ENCODE measurements around the gene DENND4C. TPM values are rescaled to one million over a fixed set of nuclear protein-coding genes. Genes with fewer than 3 reads are reported as not detected.

Gene DENND4C
- total RNA-seq, 1 experiment from 2014 or later = 40.1 TPM

GRCh38 chr9:19269582-19269981 is 39.1 kb downstream of the DENND4C start:
- no peak overlapping the region for H3K4me3 Mint-ChIP-seq (ENCODE audit: unreplicated experiment)
- intact Hi-C loops (cut with micrococcal nuclease; ENCODE audit: unreplicated experiment) = loop anchor here (5.0 kb wide), 1 partner anchor 67 kb away; no protein-coding TSS in a partner anchor
- no peak overlapping the region for H3K4me3 ChIP-seq (ENCODE audit: low read depth, low read length)
- ChIA-PET CTCF (no interaction called here), POLR2A (no interaction called here)
- H3K27me3 Mint-ChIP-seq (ENCODE audit: insufficient read depth, unreplicated experiment) = no peaks in the 10 kb centered on the region
- no peak for DNase-seq
- H3K4me1 ChIP-seq = no peaks in the 10 kb centered on the region; the same call in 1 of the 2 replicates
- peaks cover 22% of the 10 kb centered on the region for H3K36me3 Mint-ChIP-seq (ENCODE audit: insufficient read depth, unreplicated experiment)
- no peaks in the 10 kb centered on the region for H3K27me3 ChIP-seq (replicated peaks; ENCODE audit: control insufficient read depth, insufficient read depth, low read length)
- no peaks in the 10 kb centered on the region; the same call in 1 of the 2 replicates for H3K9me3 ChIP-seq
- no peaks in the 10 kb centered on the region for H3K36me3 ChIP-seq (ENCODE audit: control insufficient read depth, insufficient read depth, low read length)
- H3K27ac Mint-ChIP-seq (ENCODE audit: unreplicated experiment) = no peak overlapping the region
- no TSS peak for BruUV-seq (replicated peaks)
- H3K9me3 Mint-ChIP-seq (ENCODE audit: unreplicated experiment) = no peaks in the 10 kb centered on the region
- H3K4me1 Mint-ChIP-seq (ENCODE audit: low read depth, unreplicated experiment) = peaks cover 4% of the 10 kb centered on the region
- TF ChIP-seq CTCF (IDR thresholded peaks at IDR 0.05; ENCODE audit: insufficient read depth in 1 of 2, low read depth in 1 of 2, low read length in 1 of 2, severe bottlenecking in 1 of 2, unreplicated experiment in 1 of 2) = no peak

- TF ChIP-seq CTCF (IDR thresholded peaks at IDR 0.05; ENCODE audit: insufficient read depth in 1 of 2, low read depth in 1 of 2, low read length in 1 of 2, severe bottlenecking in 1 of 2, unreplicated experiment in 1 of 2) = no peak
- H3K27me3 ChIP-seq (replicated peaks; ENCODE audit: control insufficient read depth, insufficient read depth, low read length) = no peaks in the 10 kb centered on the region
- POLR2A ChIA-PET = no interaction called here
- intact Hi-C loops (cut with micrococcal nuclease; ENCODE audit: unreplicated experiment) = no loop called here
- H3K9me3 ChIP-seq = no peaks in the 10 kb centered on the region; the same call in 1 of the 2 replicates
- Mint-ChIP-seq H3K27ac (ENCODE audit: unreplicated experiment) (no peak overlapping the region), H3K36me3 (ENCODE audit: insufficient read depth, unreplicated experiment) (peaks cover 28% of the 10 kb centered on the region), H3K27me3 (ENCODE audit: insufficient read depth, unreplicated experiment) (no peaks in the 10 kb centered on the region), H3K4me1 (ENCODE audit: low read depth, unreplicated experiment) (no peaks in the 10 kb centered on the region), H3K9me3 (ENCODE audit: unreplicated experiment) (no peaks in the 10 kb centered on the region), H3K4me3 (ENCODE audit: unreplicated experiment) (no peak overlapping the region)
- H3K36me3 ChIP-seq (ENCODE audit: control insufficient read depth, insufficient read depth, low read length) = no peaks in the 10 kb centered on the region
- no peak for DNase-seq
- no TSS peak for BruUV-seq (replicated peaks)
- no peaks in the 10 kb centered on the region; the same call in 1 of the 2 replicates for H3K4me1 ChIP-seq
- H3K4me3 ChIP-seq (ENCODE audit: low read depth, low read length) = no peak overlapping the region
- CTCF ChIA-PET = no interaction called here
Measured at GRCh38 chr9:19270421-19270949, 40.0 kb downstream of the DENND4C start.

DNA sequence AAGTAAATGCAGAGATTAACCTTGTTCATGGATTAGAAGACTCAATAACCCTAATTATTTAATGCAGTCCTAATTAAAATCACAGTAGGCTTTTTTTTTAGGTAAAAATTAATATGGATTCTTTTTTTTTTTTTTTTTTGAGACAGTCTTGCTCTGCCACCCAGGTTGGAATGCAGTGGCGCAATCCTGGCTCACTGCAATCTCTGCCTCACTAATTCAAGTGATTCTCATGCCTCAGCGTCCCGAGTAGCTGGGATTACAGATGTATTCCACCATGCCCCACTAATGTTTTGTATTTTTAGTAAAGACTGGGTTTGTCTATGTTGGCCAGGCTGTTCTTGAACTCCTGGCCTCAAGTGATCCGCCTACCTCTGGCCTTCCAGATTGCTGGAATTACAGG is 40.6 kb downstream of the DENND4C start:
- Histone ChIP-seq H3K36me3 (ENCODE audit: control insufficient read depth, insufficient read depth, low read length) (no peaks in the 10 kb centered on the region), H3K9me3 (no peaks in the 10 kb centered on the region; the same call in 1 of the 2 replicates), H3K4me1 (no peaks in the 10 kb centered on the region; the same call in 1 of the 2 replicates), H3K4me3 (ENCODE audit: low read depth, low read length) (no peak overlapping the region), H3K27me3 (replicated peaks; ENCODE audit: control insufficient read depth, insufficient read depth, low read length) (no peaks in the 10 kb centered on the region)
- H3K4me3 Mint-ChIP-seq (ENCODE audit: unreplicated experiment) = no peak overlapping the region
- intact Hi-C loops (cut with micrococcal nuclease; ENCODE audit: unreplicated experiment) = no loop called here
- ChIA-PET POLR2A (no interaction called here), CTCF (no interaction called here)
- H3K27me3 Mint-ChIP-seq (ENCODE audit: insufficient read depth, unreplicated experiment) = no peaks in the 10 kb centered on the region
- BruUV-seq (replicated peaks) = no TSS peak
- no peak overlapping the region for H3K27ac Mint-ChIP-seq (ENCODE audit: unreplicated experiment)
- peaks cover 28% of the 10 kb centered on the region for H3K36me3 Mint-ChIP-seq (ENCODE audit: insufficient read depth, unreplicated experiment)
- no peaks in the 10 kb centered on the region for H3K4me1 Mint-ChIP-seq (ENCODE audit: low read depth, unreplicated experiment)
- no peak for TF ChIP-seq CTCF (IDR thresholded peaks at IDR 0.05; ENCODE audit: insufficient read depth in 1 of 2, low read depth in 1 of 2, low read length in 1 of 2, severe bottlenecking in 1 of 2, unreplicated experiment in 1 of 2)
- no peaks in the 10 kb centered on the region for H3K9me3 Mint-ChIP-seq (ENCODE audit: unreplicated experiment)
- DNase-seq = no peak

Measured in Caco-2 (cell line).